T-helper 17 cell (primary cell): ENCODE measurements around the gene NR5A1. TPM values are rescaled to one million over a fixed set of nuclear protein-coding genes. Genes with fewer than 3 reads are reported as not detected.

Experiments used
- ATAC-seq: fragments of 150-1000 bp; cut with Tn5 transposase; 2 replicates; pipeline ENCODE4 v1.10.0; 2021; ENCODE audit warnings: mild to moderate bottlenecking, moderate library complexity
- DNase-seq, 3 donors: peaks; one replicate each; pipeline versions ENCODE4 v3.0.0 to v3.0.0-alpha.2; 2020 to 2021
- H3K9me3 ChIP-seq: one replicate; pipeline ENCODE4 v1.7.0; 2013; ENCODE audit warnings: low read length, mild to moderate bottlenecking; ENCODE audit not compliant: control insufficient read depth, poor library complexity, severe bottlenecking
- H3K27ac Mint-ChIP-seq: one replicate; pipeline ENCODE4 v1.8.0; 2022; ENCODE audit warnings: mild to moderate bottlenecking, moderate library complexity, mixed read lengths
- H3K27me3 Mint-ChIP-seq: one replicate; pipeline ENCODE4 v1.8.0; 2022; ENCODE audit warnings: mixed read lengths
- H3K36me3 Mint-ChIP-seq: one replicate; pipeline ENCODE4 v1.8.0; 2022; ENCODE audit warnings: low read depth, mixed read lengths
- H3K4me1 Mint-ChIP-seq: one replicate; pipeline ENCODE4 v1.8.0; 2022; ENCODE audit warnings: mild to moderate bottlenecking, mixed read lengths
- H3K4me3 Mint-ChIP-seq: one replicate; pipeline ENCODE4 v1.8.0; 2022; ENCODE audit warnings: mild to moderate bottlenecking, moderate library complexity, mixed read lengths
- total RNA-seq, 4 donors: library from RNA in 2 of 4; stranded (reverse) in 2 of 4; gene quantifications; one replicate each; pipeline ENCODE4 v1.2.3 and lab custom pipeline; 2022 to 2026

The NR5A1 gene
- total RNA-seq, 2 donors from 2014 or later = not detected

DNA sequence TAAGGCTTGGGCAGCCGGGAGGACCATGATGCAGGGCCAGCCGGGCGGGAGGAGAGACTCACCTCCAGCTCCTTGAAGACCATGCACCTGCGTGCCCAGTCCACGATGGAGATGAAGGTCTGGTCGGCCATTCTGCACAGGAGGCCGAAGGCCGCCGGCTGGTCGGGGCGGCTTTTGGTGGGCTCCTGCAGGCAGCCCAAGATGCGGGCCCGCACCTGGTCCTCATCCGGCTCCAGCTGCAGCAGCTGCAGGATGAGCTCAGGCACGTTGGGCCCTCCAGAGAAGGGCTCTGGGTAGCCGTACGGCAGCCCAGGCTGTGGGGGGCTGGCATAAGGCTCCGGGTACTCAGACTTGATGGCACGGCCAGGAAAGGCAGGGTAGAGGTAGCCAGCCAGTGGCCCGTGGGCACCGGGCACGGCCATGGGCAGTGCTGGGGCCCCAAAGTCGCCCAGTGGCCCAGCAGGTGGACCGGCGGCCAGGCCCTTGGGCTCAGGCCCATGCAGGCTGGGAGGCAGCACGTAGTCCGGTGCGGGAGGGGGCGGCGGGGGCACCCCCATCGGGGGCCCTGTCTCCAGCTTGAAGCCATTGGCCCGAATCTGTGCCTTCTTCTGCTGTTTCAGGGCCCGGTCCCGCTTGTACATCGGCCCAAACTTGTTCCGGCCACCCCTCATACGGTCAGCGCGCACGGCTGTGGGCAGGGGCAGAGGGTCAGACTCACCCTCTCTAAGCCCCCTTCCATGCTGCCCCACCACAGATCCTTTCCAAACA, 7.0 kb downstream of the NR5A1 start:
- Mint-ChIP-seq H3K36me3 (peaks cover 10% of the 10 kb centered on the region), H3K4me1 (peaks cover 17% of the 10 kb centered on the region), H3K4me3 (no peak overlapping the region), H3K27me3 (peaks cover 29% of the 10 kb centered on the region), H3K27ac (no peak overlapping the region)
- DNase-seq (no peak), ATAC-seq (no peak)
- H3K9me3 ChIP-seq = no peaks in the 10 kb centered on the region

DNA sequence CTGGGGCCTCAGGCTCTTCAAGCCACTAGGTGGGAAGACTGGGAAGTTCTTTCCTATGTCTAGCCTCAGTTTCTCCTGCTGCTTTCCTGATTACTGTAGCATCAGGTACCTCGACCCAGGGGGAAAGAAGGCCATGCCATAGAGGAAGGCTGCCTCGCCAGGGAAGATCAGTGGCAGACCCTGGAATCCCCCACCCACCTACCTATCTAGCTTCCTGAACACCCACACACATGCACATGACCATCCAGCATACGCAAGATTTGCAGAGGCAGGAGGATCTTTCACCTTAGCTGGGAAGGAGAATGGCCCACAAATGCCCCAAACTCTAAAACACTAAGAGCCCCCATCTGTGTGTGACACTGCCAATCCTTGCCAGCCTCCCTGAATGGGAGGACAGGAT, 8.0 kb downstream of the NR5A1 start:
- H3K36me3 Mint-ChIP-seq = peaks cover 10% of the 10 kb centered on the region
- DNase-seq (no peak), ATAC-seq (no peak)
- H3K4me1 Mint-ChIP-seq = peaks cover 17% of the 10 kb centered on the region
- no peak overlapping the region for H3K27ac Mint-ChIP-seq
- no peaks in the 10 kb centered on the region for H3K9me3 ChIP-seq
- peaks cover 29% of the 10 kb centered on the region for H3K27me3 Mint-ChIP-seq
- H3K4me3 Mint-ChIP-seq = peak overlapping the region; percentile 61

DNA sequence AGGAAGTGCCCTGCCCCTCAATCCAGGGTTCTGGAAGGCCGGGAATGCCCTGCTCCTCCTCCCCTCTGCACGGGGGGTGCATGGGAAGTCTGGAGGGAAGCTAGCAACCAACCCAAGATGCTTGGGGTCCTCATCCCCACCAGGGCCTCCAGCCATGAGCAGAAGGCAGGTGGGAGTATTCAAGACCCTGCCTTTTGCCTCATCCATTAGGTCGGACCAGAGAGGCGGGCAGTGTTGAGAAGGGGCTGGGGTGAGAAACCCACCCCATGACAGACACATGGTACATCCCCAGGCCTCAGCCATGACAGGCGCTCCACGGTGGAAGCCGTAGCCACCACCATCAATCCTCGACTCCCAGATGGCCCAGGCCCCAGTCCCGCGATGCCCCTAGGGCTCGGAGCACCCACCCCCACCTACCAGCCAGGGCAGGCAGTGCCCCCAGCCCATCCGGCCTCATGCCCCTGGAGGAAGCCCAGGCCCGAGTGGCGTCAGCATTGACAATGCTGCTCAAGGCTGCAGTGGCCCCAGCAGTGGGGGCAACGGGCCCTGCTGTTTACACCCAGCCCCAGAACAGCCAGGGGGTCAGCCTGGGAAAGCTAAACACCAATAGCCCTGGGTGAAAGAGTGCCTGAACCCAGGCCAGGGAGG, 8.6 kb downstream of the NR5A1 start:
- peaks cover 24% of the 10 kb centered on the region for H3K27me3 Mint-ChIP-seq
- no peak overlapping the region for H3K27ac Mint-ChIP-seq
- ATAC-seq (no peak), DNase-seq (no peak)
- H3K36me3 Mint-ChIP-seq = peaks cover 5% of the 10 kb centered on the region
- no peak overlapping the region for H3K4me3 Mint-ChIP-seq
- H3K4me1 Mint-ChIP-seq = peaks cover 13% of the 10 kb centered on the region
- H3K9me3 ChIP-seq = no peaks in the 10 kb centered on the region

DNA sequence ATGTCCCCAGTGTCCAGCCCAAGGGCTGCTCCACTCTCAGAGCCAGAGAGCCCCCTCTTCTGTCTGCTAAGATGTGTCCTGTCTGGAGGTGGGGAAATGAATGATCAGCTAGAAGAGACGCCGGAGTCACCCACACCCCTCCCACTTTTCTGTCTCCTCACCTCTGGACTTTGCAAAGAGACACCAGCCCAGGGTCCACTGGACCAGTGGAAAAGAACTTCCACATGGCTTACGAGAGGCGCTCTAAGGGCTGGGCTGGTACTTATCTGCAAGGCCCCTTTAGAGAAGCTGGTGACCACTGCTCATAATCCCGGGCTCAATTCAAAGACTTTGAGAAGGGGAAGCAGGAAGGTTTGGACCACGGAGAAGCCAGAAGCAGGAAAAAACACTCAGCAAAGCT, 9.2 kb downstream of the NR5A1 start:
- Mint-ChIP-seq H3K4me3 (no peak overlapping the region), H3K36me3 (peaks cover 5% of the 10 kb centered on the region), H3K27me3 (peaks cover 22% of the 10 kb centered on the region), H3K27ac (no peak overlapping the region), H3K4me1 (peaks cover 13% of the 10 kb centered on the region)
- H3K9me3 ChIP-seq = no peaks in the 10 kb centered on the region
- ATAC-seq (no peak), DNase-seq (no peak)

DNA sequence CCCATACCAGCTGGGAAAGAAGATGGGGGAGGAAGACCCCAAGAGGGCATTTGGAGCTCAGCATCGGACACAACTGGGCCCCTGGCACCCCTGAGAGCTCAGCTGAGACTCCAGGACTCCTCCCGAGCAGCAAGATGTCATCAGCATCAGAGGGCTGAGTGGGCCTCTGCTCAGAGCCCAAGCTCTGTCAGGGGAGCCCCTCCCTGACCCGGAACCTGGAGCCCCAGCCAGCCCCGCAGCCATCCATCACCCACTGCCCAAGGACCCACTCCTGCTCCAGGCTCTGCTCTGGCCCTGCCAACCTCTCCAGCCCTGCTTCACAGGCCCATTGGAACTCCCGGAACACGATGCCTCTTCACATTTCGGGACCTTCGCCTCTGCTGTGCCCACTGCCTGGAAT, 9.8 kb downstream of the NR5A1 start:
- Mint-ChIP-seq H3K27me3 (peaks cover 22% of the 10 kb centered on the region), H3K4me1 (peaks cover 13% of the 10 kb centered on the region), H3K4me3 (no peak overlapping the region), H3K27ac (no peak overlapping the region), H3K36me3 (peaks cover 5% of the 10 kb centered on the region)
- ATAC-seq (no peak), DNase-seq (no peak)
- H3K9me3 ChIP-seq = no peaks in the 10 kb centered on the region

DNA sequence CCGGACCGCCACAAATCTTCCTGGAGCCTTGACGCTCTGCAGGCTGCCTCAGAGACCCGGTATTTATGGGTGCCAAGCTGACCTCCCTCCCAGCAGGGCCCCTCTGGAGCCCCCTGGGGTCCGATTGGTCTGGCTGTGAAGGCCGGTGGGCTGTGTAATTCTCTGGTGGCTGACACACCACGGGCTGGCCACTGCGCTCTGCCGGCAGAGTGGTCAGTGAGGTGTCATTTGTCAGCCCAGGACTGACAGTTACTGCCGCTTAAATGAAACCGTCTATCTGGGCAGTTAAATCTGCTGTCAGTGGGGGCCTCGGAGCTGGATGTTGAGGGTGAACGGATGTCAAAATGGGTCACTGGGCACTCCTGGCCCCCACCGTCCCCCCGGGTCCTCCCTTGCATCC, 10.7 kb downstream of the NR5A1 start:
- ATAC-seq (no peak), DNase-seq (no peak)
- Mint-ChIP-seq H3K27ac (peak overlapping the region; percentile 6), H3K4me1 (peaks cover 13% of the 10 kb centered on the region), H3K4me3 (no peak overlapping the region), H3K36me3 (peaks cover 5% of the 10 kb centered on the region), H3K27me3 (peaks cover 16% of the 10 kb centered on the region)
- H3K9me3 ChIP-seq = no peaks in the 10 kb centered on the region

DNA sequence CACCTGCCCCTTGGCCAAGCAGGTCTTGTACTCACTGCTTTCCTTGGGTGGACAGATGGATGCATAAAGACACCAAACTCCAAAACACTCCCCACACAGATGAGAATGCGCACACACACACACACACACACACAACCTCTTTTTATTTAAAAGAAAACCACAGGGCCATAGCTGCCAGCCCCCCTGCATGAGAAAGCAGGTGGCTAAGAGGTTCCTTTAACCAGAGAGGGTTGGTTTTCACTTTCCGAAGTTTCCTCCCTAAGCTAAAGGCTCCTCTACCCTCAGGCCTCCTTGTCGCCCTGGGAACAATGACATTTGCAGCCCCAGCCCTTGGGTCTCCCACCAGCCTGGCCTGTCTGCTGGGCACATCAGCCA, 11.1 kb downstream of the NR5A1 start:
- H3K9me3 ChIP-seq = no peaks in the 10 kb centered on the region
- H3K4me3 Mint-ChIP-seq = no peak overlapping the region
- H3K27me3 Mint-ChIP-seq = peaks cover 14% of the 10 kb centered on the region
- H3K36me3 Mint-ChIP-seq = peaks cover 5% of the 10 kb centered on the region
- ATAC-seq = no peak
- H3K4me1 Mint-ChIP-seq = peaks cover 13% of the 10 kb centered on the region
- H3K27ac Mint-ChIP-seq = peak overlapping the region; percentile 6
- no peak for DNase-seq

DNA sequence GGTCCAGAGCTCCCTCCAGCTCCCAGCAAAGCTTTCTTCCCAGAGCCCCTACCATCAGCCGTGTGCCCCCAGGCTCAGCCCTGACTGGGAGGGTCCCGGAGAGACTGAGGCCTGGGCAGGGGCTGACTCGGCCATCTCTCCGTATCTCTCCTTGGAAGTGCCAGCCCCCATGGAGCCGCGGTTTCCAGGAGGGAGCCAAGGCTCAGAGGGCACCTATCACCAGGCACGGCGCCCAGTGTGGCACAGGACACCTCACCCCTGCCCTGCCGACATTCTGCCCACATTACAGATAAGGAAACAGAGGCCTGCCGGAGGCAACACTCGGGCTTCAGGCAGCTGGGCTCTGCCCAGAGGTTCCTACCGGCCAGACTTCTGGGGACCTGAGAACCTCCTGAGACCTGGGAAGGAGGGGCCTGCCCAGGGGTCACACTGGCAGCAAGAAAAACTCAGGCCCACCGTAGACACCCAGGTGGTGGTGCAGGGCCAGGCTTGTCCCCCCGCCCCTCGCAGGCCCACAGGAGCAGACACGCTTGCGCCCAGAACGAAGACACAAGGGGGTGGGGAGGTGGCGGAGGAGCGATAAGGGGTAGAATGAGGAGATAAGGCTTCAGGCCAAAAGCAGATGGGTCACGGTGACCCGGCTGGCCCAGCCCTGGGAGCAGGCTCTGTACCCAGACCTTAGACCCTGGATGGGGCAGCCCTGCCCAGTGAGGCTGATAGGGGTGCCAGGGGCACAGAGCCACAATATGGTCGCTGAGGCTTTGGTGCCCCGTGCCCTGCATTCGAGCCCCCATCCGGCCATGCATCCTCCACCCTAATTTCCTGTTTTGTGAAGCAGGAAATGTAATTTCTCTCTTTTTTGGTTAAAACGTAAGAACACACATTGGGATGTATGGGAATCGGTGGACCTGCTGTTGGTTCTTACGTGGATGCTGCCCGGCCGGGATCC, 11.8 kb downstream of the NR5A1 start:
- Mint-ChIP-seq H3K4me1 (peaks cover 13% of the 10 kb centered on the region), H3K27me3 (peaks cover 11% of the 10 kb centered on the region), H3K27ac (no peak overlapping the region), H3K36me3 (peaks cover 2% of the 10 kb centered on the region), H3K4me3 (no peak overlapping the region)
- H3K9me3 ChIP-seq = no peaks in the 10 kb centered on the region
- DNase-seq (no peak), ATAC-seq (no peak)

DNA sequence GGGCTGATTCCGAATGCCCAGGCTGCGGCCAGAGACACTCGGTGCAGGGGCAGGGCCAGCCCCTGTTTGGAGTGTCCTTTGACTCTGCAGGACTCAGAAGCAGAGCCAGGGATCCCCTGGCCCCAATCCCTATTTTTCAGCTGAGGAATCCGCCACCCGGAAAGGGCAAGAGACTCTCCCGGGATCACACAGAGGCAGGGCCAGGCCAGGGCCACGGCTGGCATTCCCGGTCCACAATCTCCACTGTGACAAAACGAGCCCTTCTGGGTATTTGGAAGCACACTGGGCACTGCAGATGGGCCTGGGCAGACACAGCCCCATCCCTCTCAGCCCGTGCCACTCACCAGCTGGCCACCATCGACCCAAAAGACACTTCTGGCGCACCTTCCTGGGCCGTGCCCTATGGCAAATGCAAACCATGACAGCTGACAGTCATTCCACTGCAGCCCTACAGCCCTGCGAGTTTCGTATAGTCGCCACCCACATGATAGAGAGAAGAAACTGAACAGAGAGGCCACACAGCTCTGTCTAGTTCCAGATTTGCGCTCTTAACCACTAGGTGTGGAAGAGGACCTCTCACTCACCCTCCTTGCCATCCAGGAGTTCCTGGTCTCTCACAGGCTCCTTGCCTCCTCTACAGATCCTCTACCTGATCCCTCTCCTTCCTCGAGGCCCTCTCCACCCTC, 13.3 kb downstream of the NR5A1 start:
- peaks cover 10% of the 10 kb centered on the region for H3K4me1 Mint-ChIP-seq
- peak overlapping the region; percentile 88 for H3K27ac Mint-ChIP-seq
- no peak for DNase-seq
- ATAC-seq = no peak
- peaks cover 12% of the 10 kb centered on the region for H3K27me3 Mint-ChIP-seq
- H3K4me3 Mint-ChIP-seq = no peak overlapping the region
- peaks cover 2% of the 10 kb centered on the region for H3K36me3 Mint-ChIP-seq
- H3K9me3 ChIP-seq = no peaks in the 10 kb centered on the region

DNA sequence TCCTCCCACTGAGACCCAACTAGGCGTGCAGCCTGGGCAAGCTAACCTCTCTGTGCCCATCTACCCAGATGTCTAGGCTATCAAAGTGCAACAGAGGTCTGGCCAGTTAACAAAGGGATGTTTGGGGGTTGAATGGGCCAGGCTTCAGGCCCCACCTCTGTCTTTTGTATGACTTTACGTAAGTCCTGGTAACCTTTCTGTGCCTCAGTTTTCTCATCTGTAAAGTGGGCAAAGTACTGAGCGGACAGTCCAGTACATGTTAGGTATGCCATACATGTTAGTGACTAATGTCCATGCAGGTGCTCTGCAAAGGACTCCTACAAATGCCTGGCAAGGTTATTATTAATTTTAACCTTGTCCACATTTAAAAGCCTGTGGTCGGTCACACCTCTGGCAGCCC, 14.0 kb downstream of the NR5A1 start:
- H3K4me3 Mint-ChIP-seq = no peak overlapping the region

DNA sequence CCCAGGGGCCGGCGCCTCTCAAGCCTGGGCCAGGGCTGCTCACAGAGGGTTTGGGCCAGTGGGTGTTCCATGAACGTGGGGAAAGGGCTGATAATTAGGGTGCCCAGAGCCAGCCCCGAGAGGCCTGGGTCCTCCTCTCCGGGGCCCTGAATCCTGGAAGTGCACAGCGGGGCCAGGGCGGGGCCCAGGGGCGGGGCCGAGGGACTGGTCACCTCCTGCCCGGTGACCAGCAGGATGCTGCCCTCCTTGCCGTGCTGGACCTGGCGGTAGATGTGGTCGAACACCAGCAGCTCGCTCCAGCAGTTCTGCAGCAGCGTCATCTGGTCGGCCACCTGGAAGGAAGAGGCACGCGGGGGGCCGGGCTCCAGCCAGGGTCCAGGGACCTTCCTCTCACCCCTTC, 14.4 kb downstream of the NR5A1 start:
- no peaks in the 10 kb centered on the region for H3K9me3 ChIP-seq
- no peak for DNase-seq
- Mint-ChIP-seq H3K4me1 (peaks cover 10% of the 10 kb centered on the region), H3K27me3 (peaks cover 21% of the 10 kb centered on the region), H3K27ac (no peak overlapping the region), H3K4me3 (no peak overlapping the region), H3K36me3 (peaks cover 2% of the 10 kb centered on the region)
- no peak for ATAC-seq

More for the DNA sequence above, 14.0 kb downstream of the NR5A1 start:
- no peak overlapping the region for H3K27ac Mint-ChIP-seq
- ATAC-seq = no peak
- no peak for DNase-seq
- peaks cover 2% of the 10 kb centered on the region for H3K36me3 Mint-ChIP-seq
- peaks cover 10% of the 10 kb centered on the region for H3K4me1 Mint-ChIP-seq
- H3K27me3 Mint-ChIP-seq = peaks cover 19% of the 10 kb centered on the region
- no peaks in the 10 kb centered on the region for H3K9me3 ChIP-seq

DNA sequence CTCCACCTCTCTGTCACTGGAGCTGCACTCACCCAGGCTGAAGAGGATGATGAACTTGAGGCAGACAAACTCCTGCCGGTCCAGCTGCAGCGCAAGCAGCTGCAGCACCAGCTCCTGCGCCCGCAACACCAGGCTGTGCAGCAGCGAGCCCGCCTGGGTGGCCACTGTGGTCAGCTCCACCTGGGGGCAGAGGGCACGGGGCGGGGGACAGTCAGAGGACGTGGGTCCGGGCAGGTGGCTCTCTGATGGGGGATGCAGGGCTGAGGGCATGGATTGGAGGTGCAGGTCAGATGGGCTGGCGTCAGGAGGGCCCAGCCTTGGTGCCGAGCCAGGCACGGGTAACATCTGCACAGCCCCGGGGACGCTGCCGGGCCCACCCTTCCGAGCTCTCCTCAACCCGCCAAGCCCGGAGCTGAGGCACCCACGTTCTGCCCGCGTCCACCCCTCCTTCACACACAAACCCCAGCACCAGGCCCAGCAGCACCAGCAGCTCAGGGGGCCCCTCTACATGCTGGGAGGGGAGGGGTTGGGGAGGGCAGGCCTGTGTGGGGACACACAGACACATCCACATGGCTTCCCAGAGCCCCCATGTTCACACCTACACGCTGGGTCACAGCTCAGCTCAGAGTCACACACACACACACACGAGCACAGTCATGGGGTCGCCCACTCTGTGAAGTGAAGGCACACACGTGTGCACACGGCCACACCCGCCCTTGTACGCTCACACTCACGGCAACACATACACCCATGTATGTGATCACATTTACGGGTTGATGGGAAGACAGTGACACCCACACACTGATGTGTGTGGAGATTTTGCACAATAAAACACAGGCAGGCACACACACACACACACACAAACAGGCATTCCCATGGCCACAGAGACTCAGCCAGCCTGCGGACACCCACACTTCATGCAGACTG, 15.9 kb downstream of the NR5A1 start:
- ATAC-seq = no peak
- peaks cover 21% of the 10 kb centered on the region for H3K27me3 Mint-ChIP-seq

More for the DNA sequence above, 15.9 kb downstream of the NR5A1 start:
- peaks cover 9% of the 10 kb centered on the region for H3K4me1 Mint-ChIP-seq
- H3K4me3 Mint-ChIP-seq = no peak overlapping the region
- peaks cover 2% of the 10 kb centered on the region for H3K36me3 Mint-ChIP-seq
- DNase-seq = no peak
- H3K9me3 ChIP-seq = no peaks in the 10 kb centered on the region
- H3K27ac Mint-ChIP-seq = no peak overlapping the region
